Measurements from ENCODE around the gene BAG1. TPM values are rescaled to one million over a fixed set of nuclear protein-coding genes. Genes with fewer than 3 reads are reported as not detected.

The BAG1 gene
- total RNA-seq, 4 donors from 2014 or later: 52.5 to 93.7 (median 66.2) TPM

DNA sequence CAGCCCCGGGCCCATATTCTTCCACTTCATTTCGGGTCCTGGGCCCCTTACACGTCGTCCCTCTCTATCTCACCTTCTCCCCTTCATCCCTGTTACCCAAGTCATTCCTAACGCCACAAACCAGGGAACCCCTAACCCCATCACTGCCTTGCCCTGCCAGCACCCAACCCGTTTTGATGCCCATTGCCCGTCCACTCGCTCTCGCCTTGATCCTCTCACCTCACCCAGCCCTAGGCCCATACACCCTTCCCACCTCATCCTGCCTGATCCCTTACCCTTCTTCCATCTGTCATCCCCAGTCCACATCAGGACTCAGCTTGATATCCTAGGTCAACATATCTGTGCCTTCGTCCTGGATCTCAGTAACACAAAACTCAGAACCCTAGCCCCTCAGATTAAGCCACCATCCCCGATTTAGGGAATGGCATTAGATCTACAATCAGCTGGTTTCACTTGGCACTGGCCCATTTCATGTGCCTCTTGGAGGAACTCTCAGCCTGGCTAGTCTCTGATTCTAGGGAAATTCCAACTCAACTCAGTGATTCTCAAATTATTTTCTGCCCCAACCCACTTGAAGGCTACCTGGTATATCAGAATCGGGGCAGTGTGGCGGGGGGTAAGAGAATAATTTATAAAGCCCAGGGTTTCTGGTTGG lies 830 bp upstream of the BAG1 start:
- ATAC-seq (ENCODE audit: low FRiP score): no peak
- DNase-seq (ENCODE audit: low spot score): no peak
- TF ChIP-seq, protein P1, sequence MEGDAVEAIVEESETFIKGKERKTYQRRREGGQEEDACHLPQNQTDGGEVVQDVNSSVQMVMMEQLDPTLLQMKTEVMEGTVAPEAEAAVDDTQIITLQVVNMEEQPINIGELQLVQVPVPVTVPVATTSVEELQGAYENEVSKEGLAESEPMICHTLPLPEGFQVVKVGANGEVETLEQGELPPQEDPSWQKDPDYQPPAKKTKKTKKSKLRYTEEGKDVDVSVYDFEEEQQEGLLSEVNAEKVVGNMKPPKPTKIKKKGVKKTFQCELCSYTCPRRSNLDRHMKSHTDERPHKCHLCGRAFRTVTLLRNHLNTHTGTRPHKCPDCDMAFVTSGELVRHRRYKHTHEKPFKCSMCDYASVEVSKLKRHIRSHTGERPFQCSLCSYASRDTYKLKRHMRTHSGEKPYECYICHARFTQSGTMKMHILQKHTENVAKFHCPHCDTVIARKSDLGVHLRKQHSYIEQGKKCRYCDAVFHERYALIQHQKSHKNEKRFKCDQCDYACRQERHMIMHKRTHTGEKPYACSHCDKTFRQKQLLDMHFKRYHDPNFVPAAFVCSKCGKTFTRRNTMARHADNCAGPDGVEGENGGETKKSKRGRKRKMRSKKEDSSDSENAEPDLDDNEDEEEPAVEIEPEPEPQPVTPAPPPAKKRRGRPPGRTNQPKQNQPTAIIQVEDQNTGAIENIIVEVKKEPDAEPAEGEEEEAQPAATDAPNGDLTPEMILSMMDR (IDR thresholded peaks at IDR 0.05): no peak

DNA sequence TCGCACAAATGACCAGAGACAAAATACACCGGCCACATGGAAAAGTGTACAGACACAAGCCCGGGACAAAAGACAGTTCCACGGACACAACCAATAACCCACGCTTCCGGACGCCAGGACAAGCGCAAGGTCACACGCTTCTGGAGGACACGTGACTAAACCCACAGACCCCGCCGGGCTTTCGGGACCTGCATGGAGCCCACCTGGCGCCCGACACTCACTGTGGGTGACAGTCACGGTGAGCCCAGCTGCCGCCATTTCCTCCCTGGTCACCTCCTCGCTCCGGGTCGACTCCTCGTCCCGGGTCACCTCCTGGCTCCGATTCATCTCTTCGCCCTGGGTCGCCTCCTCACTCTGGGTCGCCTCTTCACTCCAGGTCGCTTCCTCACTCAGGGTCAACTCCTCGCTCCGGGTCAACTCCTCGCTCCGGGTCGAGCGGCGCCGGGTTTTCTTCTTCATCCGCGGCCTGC lies 470 bp downstream of the BAG1 start:
- ATAC-seq (ENCODE audit: low FRiP score) (peak; percentile 11), DNase-seq (ENCODE audit: low spot score) (no peak)
- TF ChIP-seq, protein P1 (IDR thresholded peaks at IDR 0.05): no peak

DNA sequence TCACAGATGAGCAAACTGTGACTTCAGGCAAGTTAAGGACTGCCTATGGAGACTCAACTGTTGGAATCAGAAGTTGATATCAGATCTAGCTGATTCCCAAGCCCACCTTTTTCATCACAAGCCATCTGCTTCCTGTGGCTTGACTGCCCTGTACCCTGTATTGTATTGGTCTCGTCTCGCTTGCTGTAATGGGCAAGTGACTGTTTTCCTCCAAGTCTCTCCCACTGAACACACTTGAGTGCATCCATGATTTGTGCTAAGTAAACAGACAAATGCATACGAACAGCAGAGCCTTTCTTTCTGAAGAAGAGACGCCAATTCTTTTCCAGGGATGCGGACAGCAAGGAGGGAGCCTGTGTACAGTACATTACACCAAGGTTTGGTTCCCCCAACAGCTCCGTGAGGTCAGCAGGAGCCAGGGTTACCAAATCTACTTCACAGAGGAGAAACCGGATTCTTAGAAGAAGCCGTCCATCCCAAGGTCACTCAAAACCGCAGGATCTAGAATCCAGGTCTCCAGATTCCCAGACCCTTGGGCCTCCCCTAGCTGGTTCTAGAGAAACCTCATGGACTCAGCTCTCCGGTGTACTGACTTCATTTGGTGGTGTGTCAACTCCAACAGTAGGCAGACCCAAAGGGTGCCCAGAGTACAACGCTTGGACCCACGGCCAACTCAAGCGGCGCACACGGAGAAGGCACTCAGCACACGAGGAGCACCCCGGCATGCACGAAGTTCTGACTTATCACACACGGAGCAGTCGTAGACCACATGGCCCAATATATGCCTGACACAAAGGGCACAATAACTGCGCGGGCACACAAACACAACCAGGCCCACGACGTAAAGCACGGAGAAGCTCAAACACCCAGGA lies 1.1 kb downstream of the BAG1 start:
- TF ChIP-seq, protein P1 (IDR thresholded peaks at IDR 0.05): no peak
- ATAC-seq (ENCODE audit: low FRiP score): peak; percentile 9
- no peak for DNase-seq (ENCODE audit: low spot score)

DNA sequence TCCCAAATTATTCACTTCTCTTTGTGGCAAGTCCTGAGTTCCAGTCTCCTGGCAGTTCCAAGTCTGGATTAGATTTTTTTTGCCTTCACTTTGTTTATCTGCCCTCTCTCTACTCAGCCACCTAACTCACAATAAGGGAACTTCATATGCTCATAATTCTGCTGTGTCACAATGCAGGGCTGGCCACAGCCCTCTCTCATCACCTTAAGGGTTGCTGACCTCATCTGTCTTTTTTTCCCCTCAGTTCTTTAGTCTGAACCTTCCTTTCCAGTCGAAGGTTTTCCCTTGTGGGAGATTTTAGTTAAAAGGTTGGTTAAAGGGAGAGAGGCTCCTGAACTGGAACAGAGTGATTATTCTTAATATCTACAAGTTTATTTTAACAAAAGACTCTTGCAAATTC lies 4.1 kb downstream of the BAG1 start:
- ATAC-seq (ENCODE audit: low FRiP score) (no peak), DNase-seq (ENCODE audit: low spot score) (no peak)
- TF ChIP-seq, protein P1 (IDR thresholded peaks at IDR 0.05): no peak

DNA sequence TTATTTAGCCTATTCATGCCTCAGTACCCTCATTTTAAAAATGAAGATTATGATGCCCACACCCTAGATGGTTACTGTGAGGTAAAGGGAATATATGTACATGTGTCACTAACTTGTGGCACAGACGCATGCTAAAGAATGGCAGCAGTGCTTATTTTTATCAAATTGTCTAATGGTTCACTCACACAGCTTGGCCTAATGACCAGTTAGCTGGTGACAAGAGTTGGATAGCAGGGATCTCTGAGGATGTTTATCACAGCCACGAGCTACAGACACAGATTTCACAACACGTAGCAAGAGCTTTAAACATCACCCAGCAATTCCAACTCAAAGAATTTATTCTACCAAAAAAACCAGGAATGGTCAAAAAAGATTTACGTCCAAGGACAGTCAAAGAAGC lies 7.2 kb downstream of the BAG1 start:
- TF ChIP-seq, protein P1 (IDR thresholded peaks at IDR 0.05): no peak
- ATAC-seq (ENCODE audit: low FRiP score): no peak
- no peak for DNase-seq (ENCODE audit: low spot score)

DNA sequence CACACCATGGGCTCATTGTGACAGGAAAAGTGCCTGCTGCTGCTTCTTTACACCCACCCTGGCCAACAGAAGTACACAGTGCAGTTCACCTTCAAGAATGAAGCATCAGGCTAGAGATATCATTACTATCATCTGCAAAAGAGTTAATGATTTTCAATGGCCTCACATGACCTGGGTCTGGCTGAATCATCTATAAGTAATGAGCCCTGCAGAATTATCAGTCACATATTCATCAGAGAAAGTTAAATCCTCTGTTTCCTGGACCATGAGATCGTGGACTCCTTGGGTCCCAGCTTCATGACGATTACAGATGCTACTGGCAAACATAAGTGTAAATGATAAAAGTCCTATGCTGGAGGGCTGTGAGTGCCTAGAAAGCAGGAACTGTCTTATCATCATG lies 8.3 kb downstream of the BAG1 start:
- DNase-seq (ENCODE audit: low spot score) (no peak), ATAC-seq (ENCODE audit: low FRiP score) (no peak)
- TF ChIP-seq, protein P1 (IDR thresholded peaks at IDR 0.05): no peak

Data from omental fat pad (tissue), 4 donors.